ENCODE measurements around the gene FKBP6. TPM values are rescaled to one million over a fixed set of nuclear protein-coding genes. Genes with fewer than 3 reads are reported as not detected.
"Not testable (repeated sequence)": the region's sequence is repeated elsewhere in the genome, so short reads cannot be mapped to it uniquely, and the experiment has no call there.

The FKBP6 gene
- total RNA-seq: not detected in 2 replicates
- not detected in 2 replicates for polyA plus RNA-seq
- polyA plus RNA-seq (2012): not detected in 2 replicates
- not detected in 2 replicates for polyA minus RNA-seq (ENCODE audit: low replicate concordance)

GRCh38 chr7:73327922-73328321 lies at the start of gene FKBP6, which contains the start of gene TRIM50:
Gene FKBP6 (plus strand): TSS chr7:73328161. CDS start chr7:73328429, 268 bp downstream.
Gene TRIM50 (minus strand): TSS chr7:73328082. CDS start chr7:73324787, 3,295 bp downstream.
- not testable (repeated sequence) for H3K4me1 ChIP-seq (ENCODE audit: control insufficient read depth, extremely low read depth, insufficient read depth, low read length); H4K20me1 ChIP-seq (ENCODE audit: control insufficient read depth, extremely low read depth, insufficient read depth, low read length); H3K9ac ChIP-seq (ENCODE audit: insufficient read depth, low read length); H3K36me3 ChIP-seq (ENCODE audit: control insufficient read depth, insufficient read depth, low read length); H3K4me2 ChIP-seq (ENCODE audit: extremely low read depth, insufficient read depth, low read length); DNase-seq (ENCODE audit: low read depth in 2 of 2); H3K79me2 ChIP-seq (ENCODE audit: control insufficient read depth, insufficient read depth, low read length); H3K27ac ChIP-seq (ENCODE audit: insufficient read depth, low read length); H2AFZ ChIP-seq (ENCODE audit: low read length); H3K9me3 ChIP-seq (ENCODE audit: control insufficient read depth, insufficient read depth, low read depth, low read length); H3K4me3 ChIP-seq (replicated peaks in 1 of 4; ENCODE audit: control extremely low read depth in 1 of 4, insufficient read depth in 1 of 4, low read depth in 3 of 4, low read length in 4 of 4)
- peaks cover 15% of the 10 kb centered on the region for H3K27me3 ChIP-seq (ENCODE audit: control insufficient read depth, insufficient read depth, low read length)

GRCh38 chr7:73297235-73297634 lies 30.7 kb upstream of the FKBP6 start:
- not testable (repeated sequence) for H3K27ac ChIP-seq (ENCODE audit: insufficient read depth, low read length); DNase-seq (ENCODE audit: low read depth in 2 of 2); H3K79me2 ChIP-seq (ENCODE audit: control insufficient read depth, insufficient read depth, low read length); H3K9me3 ChIP-seq (ENCODE audit: control insufficient read depth, insufficient read depth, low read depth, low read length); H3K4me3 ChIP-seq (replicated peaks in 1 of 4; ENCODE audit: control extremely low read depth in 1 of 4, insufficient read depth in 1 of 4, low read depth in 3 of 4, low read length in 4 of 4); H2AFZ ChIP-seq (ENCODE audit: low read length); H3K4me1 ChIP-seq (ENCODE audit: control insufficient read depth, extremely low read depth, insufficient read depth, low read length); H3K27me3 ChIP-seq (ENCODE audit: control insufficient read depth, insufficient read depth, low read length); H3K4me2 ChIP-seq (ENCODE audit: extremely low read depth, insufficient read depth, low read length); H3K36me3 ChIP-seq (ENCODE audit: control insufficient read depth, insufficient read depth, low read length); H3K9ac ChIP-seq (ENCODE audit: insufficient read depth, low read length); H4K20me1 ChIP-seq (ENCODE audit: control insufficient read depth, extremely low read depth, insufficient read depth, low read length)

GRCh38 chr7:73297706-73298105 lies 30.3 kb upstream of the FKBP6 start:
- not testable (repeated sequence) for H3K27me3 ChIP-seq (ENCODE audit: control insufficient read depth, insufficient read depth, low read length); H3K4me3 ChIP-seq (replicated peaks in 1 of 4; ENCODE audit: control extremely low read depth in 1 of 4, insufficient read depth in 1 of 4, low read depth in 3 of 4, low read length in 4 of 4); H3K79me2 ChIP-seq (ENCODE audit: control insufficient read depth, insufficient read depth, low read length)

GRCh38 chr7:73299812-73300211 lies 28.1 kb upstream of the FKBP6 start:
- H3K4me3 ChIP-seq (replicated peaks in 1 of 4; ENCODE audit: control extremely low read depth in 1 of 4, insufficient read depth in 1 of 4, low read depth in 3 of 4, low read length in 4 of 4); H3K9ac ChIP-seq (ENCODE audit: insufficient read depth, low read length); H4K20me1 ChIP-seq (ENCODE audit: control insufficient read depth, extremely low read depth, insufficient read depth, low read length); H3K4me1 ChIP-seq (ENCODE audit: control insufficient read depth, extremely low read depth, insufficient read depth, low read length); H3K36me3 ChIP-seq (ENCODE audit: control insufficient read depth, insufficient read depth, low read length); DNase-seq (ENCODE audit: low read depth in 2 of 2); H3K27ac ChIP-seq (ENCODE audit: insufficient read depth, low read length); H3K79me2 ChIP-seq (ENCODE audit: control insufficient read depth, insufficient read depth, low read length); H2AFZ ChIP-seq (ENCODE audit: low read length); H3K9me3 ChIP-seq (ENCODE audit: control insufficient read depth, insufficient read depth, low read depth, low read length); H3K4me2 ChIP-seq (ENCODE audit: extremely low read depth, insufficient read depth, low read length); H3K27me3 ChIP-seq (ENCODE audit: control insufficient read depth, insufficient read depth, low read length): not testable (repeated sequence)

More at GRCh38 chr7:73297706-73298105, 30.3 kb upstream of the FKBP6 start:
- not testable (repeated sequence) for DNase-seq (ENCODE audit: low read depth in 2 of 2); H2AFZ ChIP-seq (ENCODE audit: low read length); H3K9me3 ChIP-seq (ENCODE audit: control insufficient read depth, insufficient read depth, low read depth, low read length); H4K20me1 ChIP-seq (ENCODE audit: control insufficient read depth, extremely low read depth, insufficient read depth, low read length); H3K4me2 ChIP-seq (ENCODE audit: extremely low read depth, insufficient read depth, low read length); H3K36me3 ChIP-seq (ENCODE audit: control insufficient read depth, insufficient read depth, low read length); H3K27ac ChIP-seq (ENCODE audit: insufficient read depth, low read length); H3K9ac ChIP-seq (ENCODE audit: insufficient read depth, low read length); H3K4me1 ChIP-seq (ENCODE audit: control insufficient read depth, extremely low read depth, insufficient read depth, low read length)

GRCh38 chr7:73301108-73301507 lies 26.9 kb upstream of the FKBP6 start:
- not testable (repeated sequence) for H3K4me1 ChIP-seq (ENCODE audit: control insufficient read depth, extremely low read depth, insufficient read depth, low read length)

GRCh38 chr7:73302846-73303245 lies 25.1 kb upstream of the FKBP6 start:
- H3K36me3 ChIP-seq (ENCODE audit: control insufficient read depth, insufficient read depth, low read length); H3K9me3 ChIP-seq (ENCODE audit: control insufficient read depth, insufficient read depth, low read depth, low read length); H3K27me3 ChIP-seq (ENCODE audit: control insufficient read depth, insufficient read depth, low read length); DNase-seq (ENCODE audit: low read depth in 2 of 2); H3K4me2 ChIP-seq (ENCODE audit: extremely low read depth, insufficient read depth, low read length); H3K4me3 ChIP-seq (replicated peaks in 1 of 4; ENCODE audit: control extremely low read depth in 1 of 4, insufficient read depth in 1 of 4, low read depth in 3 of 4, low read length in 4 of 4); H3K79me2 ChIP-seq (ENCODE audit: control insufficient read depth, insufficient read depth, low read length); H4K20me1 ChIP-seq (ENCODE audit: control insufficient read depth, extremely low read depth, insufficient read depth, low read length); H2AFZ ChIP-seq (ENCODE audit: low read length); H3K9ac ChIP-seq (ENCODE audit: insufficient read depth, low read length); H3K4me1 ChIP-seq (ENCODE audit: control insufficient read depth, extremely low read depth, insufficient read depth, low read length); H3K27ac ChIP-seq (ENCODE audit: insufficient read depth, low read length): not testable (repeated sequence)

More at GRCh38 chr7:73301108-73301507, 26.9 kb upstream of the FKBP6 start:
- not testable (repeated sequence) for H2AFZ ChIP-seq (ENCODE audit: low read length); H3K79me2 ChIP-seq (ENCODE audit: control insufficient read depth, insufficient read depth, low read length); H3K9me3 ChIP-seq (ENCODE audit: control insufficient read depth, insufficient read depth, low read depth, low read length); H3K27me3 ChIP-seq (ENCODE audit: control insufficient read depth, insufficient read depth, low read length); H3K9ac ChIP-seq (ENCODE audit: insufficient read depth, low read length); H3K27ac ChIP-seq (ENCODE audit: insufficient read depth, low read length); H3K36me3 ChIP-seq (ENCODE audit: control insufficient read depth, insufficient read depth, low read length); H3K4me2 ChIP-seq (ENCODE audit: extremely low read depth, insufficient read depth, low read length); DNase-seq (ENCODE audit: low read depth in 2 of 2); H4K20me1 ChIP-seq (ENCODE audit: control insufficient read depth, extremely low read depth, insufficient read depth, low read length); H3K4me3 ChIP-seq (replicated peaks in 1 of 4; ENCODE audit: control extremely low read depth in 1 of 4, insufficient read depth in 1 of 4, low read depth in 3 of 4, low read length in 4 of 4)
